H9 (cell line): Measurements from ENCODE around the gene DDX53. TPM values are rescaled to one million over a fixed set of nuclear protein-coding genes. Genes with fewer than 3 reads are reported as not detected.

Experiments used
- DNase-seq: peaks from one replicate; pipeline ENCODE4 v3.0.0-alpha.2; 2017
- H2AFZ ChIP-seq: one replicate; pipeline ENCODE4 v1.6.1; 2013; ENCODE audit warnings: mild to moderate bottlenecking, low read length, control low read depth, moderate library complexity
- H2AK5ac ChIP-seq: 2 replicates; pipeline ENCODE4 v1.6.1; 2013; ENCODE audit warnings: low read length, control low read depth, mixed read lengths; ENCODE audit not compliant: insufficient read length
- H2BK120ac ChIP-seq: one replicate; pipeline ENCODE4 v1.6.1; 2013; ENCODE audit warnings: low read depth, mild to moderate bottlenecking, low read length, control low read depth, inconsistent platforms; ENCODE audit not compliant: poor library complexity, severe bottlenecking
- H2BK12ac ChIP-seq: 2 replicates; pipeline ENCODE4 v1.6.1; 2013; ENCODE audit warnings: low read length, control low read depth, mixed read lengths, low read depth; ENCODE audit not compliant: insufficient read length
- H2BK15ac ChIP-seq: 2 replicates; pipeline ENCODE4 v1.6.1; 2013; ENCODE audit warnings: low read depth, low read length, control low read depth
- H2BK20ac ChIP-seq: one replicate; pipeline ENCODE4 v1.6.1; 2013; ENCODE audit warnings: low read depth, mild to moderate bottlenecking, low read length, control low read depth, inconsistent platforms; ENCODE audit not compliant: poor library complexity, severe bottlenecking
- H2BK5ac ChIP-seq: 2 replicates; pipeline ENCODE4 v1.6.1; 2013; ENCODE audit warnings: low read length, control low read depth, mixed read lengths; ENCODE audit not compliant: insufficient read length
- H3K14ac ChIP-seq: 2 replicates; pipeline ENCODE4 v1.6.1; 2013; ENCODE audit warnings: low read length, control low read depth; ENCODE audit not compliant: insufficient read depth
- H3K18ac ChIP-seq: 2 replicates; pipeline ENCODE4 v1.6.1; 2013; ENCODE audit warnings: low read depth, mild to moderate bottlenecking, mixed read lengths, low read length, control low read depth; ENCODE audit not compliant: insufficient read length
- H3K23ac ChIP-seq: 2 replicates; pipeline ENCODE4 v1.6.1; 2013; ENCODE audit warnings: low read length, control low read depth, mixed read lengths, low read depth; ENCODE audit not compliant: insufficient read length
- H3K23me2 ChIP-seq: 2 replicates; pipeline ENCODE4 v1.6.1; 2013; ENCODE audit warnings: low read depth, mild to moderate bottlenecking, mixed read lengths, low read length, control low read depth; ENCODE audit not compliant: insufficient read length, poor library complexity, severe bottlenecking
- H3K27ac ChIP-seq: 2 replicates; pipeline ENCODE4 v1.5.1; 2013; ENCODE audit warnings: low read length, control low read depth, mixed read lengths, low read depth; ENCODE audit not compliant: insufficient read length
- H3K27me3 ChIP-seq: 2 replicates; pipeline ENCODE4 v1.6.1; 2013; ENCODE audit warnings: low read length, control low read depth, inconsistent platforms; ENCODE audit not compliant: insufficient read depth
- H3K4ac ChIP-seq: 2 replicates; pipeline ENCODE4 v1.6.1; 2013; ENCODE audit warnings: low read depth, mild to moderate bottlenecking, control low read depth, inconsistent platforms, low read length, moderate library complexity
- H3K4me1 ChIP-seq: 2 replicates; pipeline ENCODE4 v1.6.1; 2013; ENCODE audit warnings: low read length, control low read depth, inconsistent platforms; ENCODE audit not compliant: insufficient read depth
- H3K4me2 ChIP-seq: 2 replicates; pipeline ENCODE4 v1.6.1; 2013; ENCODE audit warnings: low read length, control low read depth, mixed read lengths; ENCODE audit not compliant: insufficient read length, insufficient read depth
- H3K56ac ChIP-seq: 2 replicates; pipeline ENCODE4 v1.6.1; 2013; ENCODE audit warnings: low read depth, mild to moderate bottlenecking, mixed read lengths, low read length, control low read depth; ENCODE audit not compliant: insufficient read length
- H3K79me1 ChIP-seq: 2 replicates; pipeline ENCODE4 v1.6.1; 2013; ENCODE audit warnings: low read depth, mild to moderate bottlenecking, moderate library complexity, low read length, control low read depth, inconsistent platforms; ENCODE audit not compliant: insufficient read depth, poor library complexity, severe bottlenecking
- H3K79me2 ChIP-seq: 2 replicates; pipeline ENCODE4 v1.6.1; 2013; ENCODE audit warnings: low read length, control low read depth, inconsistent platforms; ENCODE audit not compliant: insufficient read depth
- H3K9ac ChIP-seq: 2 replicates; pipeline ENCODE4 v1.6.1; 2013; ENCODE audit warnings: low read length, control low read depth, mixed read lengths; ENCODE audit not compliant: insufficient read length; ENCODE audit errors: extremely low read depth
- H3K9me3 ChIP-seq: one replicate; pipeline ENCODE4 v1.6.1; 2013; ENCODE audit warnings: low read depth, low read length, inconsistent platforms; ENCODE audit not compliant: control insufficient read depth
- H3T11ph ChIP-seq: one replicate; pipeline ENCODE4 v1.6.1; 2013; ENCODE audit warnings: mild to moderate bottlenecking, low read length, control low read depth, inconsistent platforms
- H4K20me1 ChIP-seq: one replicate; pipeline ENCODE4 v1.6.1; 2013; ENCODE audit not compliant: control insufficient read depth, insufficient read length, insufficient read depth
- H4K5ac ChIP-seq: 2 replicates; pipeline ENCODE4 v1.6.1; 2013; ENCODE audit warnings: low read depth, mild to moderate bottlenecking, mixed read lengths, low read length, control low read depth; ENCODE audit not compliant: insufficient read length
- H4K8ac ChIP-seq: replicated peaks from 2 replicates; pipeline ENCODE4 v1.6.1; 2013; ENCODE audit warnings: low read length, control low read depth, mixed read lengths, low read depth; ENCODE audit not compliant: insufficient read length
- H4K91ac ChIP-seq: 2 replicates; pipeline ENCODE4 v1.6.1; 2013; ENCODE audit warnings: low read depth, mild to moderate bottlenecking, moderate library complexity, mixed read lengths, low read length, control low read depth; ENCODE audit not compliant: insufficient read length
- H3K27ac Mint-ChIP-seq, 3 experiments: 2 replicates in 2 of 3; 3 replicates in 1 of 3; pipeline ENCODE4 v1.8.0; 2020 to 2021; ENCODE audit warnings: mixed read lengths in 3 of 3, mild to moderate bottlenecking in 1 of 3, moderate library complexity in 1 of 3
- H3K27me3 Mint-ChIP-seq: 2 replicates; pipeline ENCODE4 v1.8.0; 2021; ENCODE audit warnings: low read depth, mild to moderate bottlenecking, moderate library complexity, mixed read lengths
- H3K36me3 Mint-ChIP-seq, 3 experiments: 2 replicates in 2 of 3; 3 replicates in 1 of 3; pipeline ENCODE4 v1.8.0; 2020 to 2021; ENCODE audit warnings: low read depth in 3 of 3, mixed read lengths in 3 of 3; ENCODE audit not compliant: insufficient read depth in 1 of 3
- H3K4me1 Mint-ChIP-seq, 2 experiments: 2 replicates each; pipeline ENCODE4 v1.8.0; 2020; ENCODE audit warnings: mixed read lengths in 2 of 2
- H3K4me3 Mint-ChIP-seq, 2 experiments: 2 replicates in 1 of 2; 3 replicates in 1 of 2; pipeline ENCODE4 v1.8.0; 2020 to 2021; ENCODE audit warnings: mild to moderate bottlenecking in 2 of 2, mixed read lengths in 2 of 2, moderate library complexity in 1 of 2
- H3K9me3 Mint-ChIP-seq, 2 experiments: 2 replicates in 1 of 2; 3 replicates in 1 of 2; pipeline ENCODE4 v1.8.0; 2020; ENCODE audit warnings: mild to moderate bottlenecking in 2 of 2, mixed read lengths in 2 of 2, moderate library complexity in 1 of 2
- CTCF ChIP-seq: fragments of 200-600 bp; sonication (generic); conservative IDR thresholded peaks from 3 replicates; pipeline ENCODE4 v1.8.0; 2021; ENCODE audit warnings: antibody characterized with exemption, mild to moderate bottlenecking
- WGBS: extraction: QIAGEN DNeasy Blood & Tissue Kit; methylation state at CpG from one replicate; pipeline ENCODE4 v1.1.7; 2013; ENCODE audit warnings: missing lambda C conversion rate, low lambda C conversion rate, mixed read lengths; ENCODE audit not compliant: insufficient read length; ENCODE audit errors: extremely low coverage; 5-methylcytosine and 5-hydroxymethylcytosine counted together
- total RNA-seq: library from RNA; stranded (reverse); gene quantifications from 2 replicates; pipeline ENCODE4 v1.2.1, GENCODE V29; 2021

Gene DDX53
- total RNA-seq, 1 experiment from 2014 or later, result not detected

GRCh38 chrX:22987452-22987851, 12.3 kb upstream of the DDX53 start:
- no peaks in the 10 kb centered on the region for H4K20me1 ChIP-seq
- H3K4me2 ChIP-seq, result no peak overlapping the region
- no peak overlapping the region for H2BK12ac ChIP-seq
- H3K4me1 ChIP-seq, result no peaks in the 10 kb centered on the region
- no peak overlapping the region for H4K91ac ChIP-seq
- Mint-ChIP-seq H3K27ac (no peak overlapping the region), H3K9me3 (peaks cover 3 to 19% of the 10 kb centered on the region in 2 experiments; a peak in 4 of 5 replicates), H3K4me1 (no peaks in the 10 kb centered on the region), H3K4me3 (no peak overlapping the region), H3K27me3 (no peaks in the 10 kb centered on the region; the same call in 1 of the 2 replicates), H3K36me3 (no peaks in the 10 kb centered on the region)
- H3T11ph ChIP-seq, result no peak overlapping the region
- no peak overlapping the region for H2AFZ ChIP-seq
- no peak overlapping the region for H3K9ac ChIP-seq
- no peak overlapping the region for H3K23ac ChIP-seq
- H3K4ac ChIP-seq, result no peak overlapping the region
- H2BK20ac ChIP-seq, result no peak overlapping the region
- H4K8ac ChIP-seq, result no peak overlapping the region
- no CpG with 5 or more reads among the region's 1 CpG for WGBS
- H2BK120ac ChIP-seq, result no peak overlapping the region
- no peak overlapping the region for H2BK15ac ChIP-seq
- H2BK5ac ChIP-seq, result no peak overlapping the region
- H3K27ac ChIP-seq, result no peak overlapping the region
- H3K79me1 ChIP-seq, result no peaks in the 10 kb centered on the region
- no peaks in the 10 kb centered on the region for H3K9me3 ChIP-seq
- H3K56ac ChIP-seq, result no peak overlapping the region
- H3K27me3 ChIP-seq, result no peaks in the 10 kb centered on the region
- H4K5ac ChIP-seq, result no peak overlapping the region
- no peak for TF ChIP-seq CTCF
- no peak overlapping the region for H3K14ac ChIP-seq
- H3K79me2 ChIP-seq, result no peaks in the 10 kb centered on the region
- no peak overlapping the region for H3K18ac ChIP-seq
- no peaks in the 10 kb centered on the region for H3K23me2 ChIP-seq
- DNase-seq, result no peak
- no peak overlapping the region for H2AK5ac ChIP-seq
